Measurements from ENCODE around the gene RGS3.

GRCh38 chr9:113492343-113493202 lies 29.0 kb downstream of the RGS3 start:
- TF ChIP-seq ZBTB34 (CRISPR knock-in tag; IDR thresholded peaks at IDR 0.05) = no peak
- TF ChIP-seq PCBP1 (IDR thresholded peaks at IDR 0.05; ENCODE audit: borderline replicate concordance, low read depth, low read length) = no peak
- no peak for TF ChIP-seq EZH2 (conservative IDR thresholded peaks at IDR 0.05; ENCODE audit: low read depth, low read length)
- TF ChIP-seq REST (IDR thresholded peaks at IDR 0.05; ENCODE audit: borderline replicate concordance in 1 of 2, low read depth in 1 of 2, low read length in 2 of 2) = no peak
